Measurements from ENCODE around the gene EIF4G3.
"Not testable (repeated sequence)": the region's sequence is repeated elsewhere in the genome, so short reads cannot be mapped to it uniquely, and the experiment has no call there.

The EIF4G3 gene

GRCh38 chr1:21188235-21188634 is 11.5 kb upstream of the EIF4G3 start:
- DNase-seq = no peak

GRCh38 chr1:21185221-21185731 is 8.6 kb upstream of the EIF4G3 start:
- DNase-seq = no peak

GRCh38 chr1:21184276-21184675 is 7.6 kb upstream of the EIF4G3 start:
- no peak for DNase-seq

GRCh38 chr1:21182181-21182731 is 5.6 kb upstream of the EIF4G3 start:
- DNase-seq = no peak

- not testable (repeated sequence) for DNase-seq
Measured at GRCh38 chr1:21178271-21178670, 1.6 kb upstream of the EIF4G3 start.

GRCh38 chr1:21175670-21176581 is 771 bp downstream of the EIF4G3 start:
- DNase-seq = peak; percentile 41

- DNase-seq = peak; percentile 41
Measured at GRCh38 chr1:21175324-21175669, 1.4 kb downstream of the EIF4G3 start.

- DNase-seq = no peak
Measured at GRCh38 chr1:21174654-21175323, 1.9 kb downstream of the EIF4G3 start.

GRCh38 chr1:21174230-21174629 is 2.5 kb downstream of the EIF4G3 start:
- DNase-seq = no peak

- not testable (repeated sequence) for DNase-seq
Measured at GRCh38 chr1:21173096-21173495, 3.6 kb downstream of the EIF4G3 start.

- peak; percentile 12 for DNase-seq
Measured at GRCh38 chr1:21170837-21171236, 5.9 kb downstream of the EIF4G3 start.

- no peak for DNase-seq
Measured at GRCh38 chr1:21168444-21168843, 8.3 kb downstream of the EIF4G3 start.

GRCh38 chr1:21165646-21166045 is 11.1 kb downstream of the EIF4G3 start:
- no peak for DNase-seq

- DNase-seq = no peak
Measured at GRCh38 chr1:21165076-21165475, 11.6 kb downstream of the EIF4G3 start.

GRCh38 chr1:21164266-21164665 is 12.4 kb downstream of the EIF4G3 start:
- DNase-seq = no peak

GRCh38 chr1:21162740-21163464 is 13.8 kb downstream of the EIF4G3 start:
- no peak for DNase-seq

GRCh38 chr1:21161842-21162241 is 14.9 kb downstream of the EIF4G3 start:
- DNase-seq = no peak

- no peak for DNase-seq
Measured at GRCh38 chr1:21160263-21160796, 16.4 kb downstream of the EIF4G3 start.

GRCh38 chr1:21157868-21158267 is 18.8 kb downstream of the EIF4G3 start:
- no peak for DNase-seq

- DNase-seq = no peak
Measured at GRCh38 chr1:21157054-21157453, 19.6 kb downstream of the EIF4G3 start.

GRCh38 chr1:21156019-21156418 is 20.7 kb downstream of the EIF4G3 start:
- peak; percentile 13 for DNase-seq

- no peak for DNase-seq
Measured at GRCh38 chr1:21154717-21155116, 22.0 kb downstream of the EIF4G3 start.

GRCh38 chr1:21153388-21153787 is 23.3 kb downstream of the EIF4G3 start:
- no peak for DNase-seq
